ENCODE measurements around the gene PDE8A. TPM values are rescaled to one million over a fixed set of nuclear protein-coding genes. Genes with fewer than 3 reads are reported as not detected.

Gene PDE8A
- total RNA-seq, 1 donor, result 30.4 TPM

GRCh38 chr15:85013785-85014184 lies 32.1 kb downstream of the PDE8A start:
- H3K79me2 ChIP-seq (ENCODE audit: insufficient read depth, low read length), result peaks cover 70% of the 10 kb centered on the region
- H3K36me3 ChIP-seq (ENCODE audit: insufficient read depth, low read length), result no peaks in the 10 kb centered on the region
- H3K4me3 ChIP-seq (ENCODE audit: insufficient read depth, low read length), result no peak overlapping the region
- H3K4me1 ChIP-seq (ENCODE audit: insufficient read depth, low read length), result peaks cover 10% of the 10 kb centered on the region
- no peak overlapping the region for H3K27ac ChIP-seq (ENCODE audit: low read depth, low read length)
- no peaks in the 10 kb centered on the region for H3K27me3 ChIP-seq (ENCODE audit: insufficient read depth, low read length)
- no peak overlapping the region for H2AFZ ChIP-seq (ENCODE audit: low read length)
- TF ChIP-seq CTCF (IDR thresholded peaks at IDR 0.05; ENCODE audit: extremely low read depth, low read depth, low read length), result no peak
- DNase-seq (ENCODE audit: insufficient read length, low spot score, missing footprints), result no peak
- H4K20me1 ChIP-seq (ENCODE audit: insufficient read depth, low read length), result peaks cover 6% of the 10 kb centered on the region
- no peaks in the 10 kb centered on the region for H3K9me3 ChIP-seq (ENCODE audit: low read depth, low read length)
- H3K4me2 ChIP-seq (ENCODE audit: insufficient read depth, low read length), result no peak overlapping the region

GRCh38 chr15:85014932-85015331 lies 33.3 kb downstream of the PDE8A start:
- Histone ChIP-seq H3K9me3 (ENCODE audit: low read depth, low read length) (no peaks in the 10 kb centered on the region), H3K4me3 (ENCODE audit: insufficient read depth, low read length) (no peak overlapping the region), H3K4me1 (ENCODE audit: insufficient read depth, low read length) (peaks cover 13% of the 10 kb centered on the region), H3K27ac (ENCODE audit: low read depth, low read length) (no peak overlapping the region), H3K36me3 (ENCODE audit: insufficient read depth, low read length) (no peaks in the 10 kb centered on the region), H3K4me2 (ENCODE audit: insufficient read depth, low read length) (no peak overlapping the region), H2AFZ (ENCODE audit: low read length) (no peak overlapping the region), H3K79me2 (ENCODE audit: insufficient read depth, low read length) (peaks cover 63% of the 10 kb centered on the region), H4K20me1 (ENCODE audit: insufficient read depth, low read length) (peaks cover 6% of the 10 kb centered on the region), H3K27me3 (ENCODE audit: insufficient read depth, low read length) (no peaks in the 10 kb centered on the region)
- TF ChIP-seq CTCF (IDR thresholded peaks at IDR 0.05; ENCODE audit: extremely low read depth, low read depth, low read length), result no peak
- DNase-seq (ENCODE audit: insufficient read length, low spot score, missing footprints), result no peak

GRCh38 chr15:85016275-85016674 lies 34.6 kb downstream of the PDE8A start:
- Histone ChIP-seq H3K27me3 (ENCODE audit: insufficient read depth, low read length) (no peaks in the 10 kb centered on the region), H4K20me1 (ENCODE audit: insufficient read depth, low read length) (no peaks in the 10 kb centered on the region), H3K4me3 (ENCODE audit: insufficient read depth, low read length) (no peak overlapping the region), H2AFZ (ENCODE audit: low read length) (no peak overlapping the region), H3K27ac (ENCODE audit: low read depth, low read length) (no peak overlapping the region), H3K36me3 (ENCODE audit: insufficient read depth, low read length) (no peaks in the 10 kb centered on the region), H3K4me1 (ENCODE audit: insufficient read depth, low read length) (peaks cover 5% of the 10 kb centered on the region), H3K9me3 (ENCODE audit: low read depth, low read length) (no peaks in the 10 kb centered on the region), H3K4me2 (ENCODE audit: insufficient read depth, low read length) (no peak overlapping the region), H3K79me2 (ENCODE audit: insufficient read depth, low read length) (peaks cover 56% of the 10 kb centered on the region)
- no peak for TF ChIP-seq CTCF (IDR thresholded peaks at IDR 0.05; ENCODE audit: extremely low read depth, low read depth, low read length)
- DNase-seq (ENCODE audit: insufficient read length, low spot score, missing footprints), result no peak

- H4K20me1 ChIP-seq (ENCODE audit: insufficient read depth, low read length), result peaks cover 19% of the 10 kb centered on the region
- H3K4me1 ChIP-seq (ENCODE audit: insufficient read depth, low read length), result peaks cover 16% of the 10 kb centered on the region
- no peaks in the 10 kb centered on the region for H3K27me3 ChIP-seq (ENCODE audit: insufficient read depth, low read length)
- H3K79me2 ChIP-seq (ENCODE audit: insufficient read depth, low read length), result peaks cover 64% of the 10 kb centered on the region
- H3K27ac ChIP-seq (ENCODE audit: low read depth, low read length), result no peak overlapping the region
- H3K9me3 ChIP-seq (ENCODE audit: low read depth, low read length), result no peaks in the 10 kb centered on the region
- peak overlapping the region; percentile 29 for H3K4me2 ChIP-seq (ENCODE audit: insufficient read depth, low read length)
- DNase-seq (ENCODE audit: insufficient read length, low spot score, missing footprints), result peak; percentile 67
- no peaks in the 10 kb centered on the region for H3K36me3 ChIP-seq (ENCODE audit: insufficient read depth, low read length)
- H3K4me3 ChIP-seq (ENCODE audit: insufficient read depth, low read length), result no peak overlapping the region
- no peak overlapping the region for H2AFZ ChIP-seq (ENCODE audit: low read length)
- no peak for TF ChIP-seq CTCF (IDR thresholded peaks at IDR 0.05; ENCODE audit: extremely low read depth, low read depth, low read length)
Measured at GRCh38 chr15:85019815-85020590, 38.3 kb downstream of the PDE8A start.
